Endothelial cell of umbilical vein (primary cell): Measurements from ENCODE around the gene CNNM3. TPM values are rescaled to one million over a fixed set of nuclear protein-coding genes. Genes with fewer than 3 reads are reported as not detected.

Experiments
- BruUV-seq: library from RNA; stranded (reverse); fragments of 400-500 nt; replicated peaks from 2 replicates; lab custom pipeline; 2021; lab: Mats Ljungman, UMichigan
- CTCF ChIA-PET: fragments of 300-600, 350-600 bp; sonication (Branson Sonifier 250); formaldehyde crosslinking; loops from one replicate; lab custom pipeline; 2021; ENCODE audit warnings: antibody characterized with exemption, inconsistent platforms; lab: Charles Lee
- POLR2A ChIA-PET: fragments of 300-600, 350-600 bp; sonication (Branson Sonifier 250); formaldehyde crosslinking; loops from one replicate; lab custom pipeline; 2021; ENCODE audit warnings: antibody characterized with exemption, inconsistent platforms; lab: Charles Lee
- DNase-seq: peaks from one replicate; pipeline ENCODE4 v3.0.0-alpha.2; 2011; ENCODE audit warnings: low read depth, low spot score
- FAIRE-seq: peaks from 2 replicates; lab custom pipeline; 2011; peaks lifted over from hg19 to GRCh38; lab: Jason Lieb, UNC
- H2AFZ ChIP-seq: 2 replicates; pipeline ENCODE4 v1.6.0; 2012; ENCODE audit warnings: low read depth, low read length, control low read depth, inconsistent platforms
- H3K27ac ChIP-seq: 2 replicates; pipeline ENCODE4 v1.5.1; 2011; ENCODE audit warnings: low read depth, mild to moderate bottlenecking, control low read depth, low read length, moderate library complexity; ENCODE audit not compliant: insufficient read depth
- H3K27me3 ChIP-seq, 2 experiments: 2 replicates each; pipeline versions ENCODE4 v1.6.0 to v1.6.1; 2011; ENCODE audit warnings: low read length in 2 of 2, mixed read lengths in 1 of 2; ENCODE audit not compliant: control insufficient read depth in 2 of 2, insufficient read depth in 2 of 2
- H3K36me3 ChIP-seq, 2 experiments: 2 replicates in 1 of 2; 3 replicates in 1 of 2; pipeline ENCODE4 v1.5.1; 2011; ENCODE audit warnings: low read length in 2 of 2, mild to moderate bottlenecking in 1 of 2, moderate library complexity in 1 of 2; ENCODE audit not compliant: control insufficient read depth in 2 of 2, insufficient read depth in 2 of 2; ENCODE audit errors: extremely low read depth in 1 of 2
- H3K4me1 ChIP-seq: 3 replicates; pipeline ENCODE4 v1.5.1; 2011; ENCODE audit warnings: mild to moderate bottlenecking, low read length; ENCODE audit not compliant: control insufficient read depth, insufficient read depth; ENCODE audit errors: extremely low read depth
- H3K4me2 ChIP-seq: 2 replicates; pipeline ENCODE4 v1.6.1; 2011; ENCODE audit warnings: low read length, control low read depth, mixed read lengths; ENCODE audit not compliant: insufficient read depth
- H3K4me3 ChIP-seq, 3 experiments: fragments of 200-600 bp in 1 of 3; sonication (generic), shearing (Covaris generic) in 1 of 3; replicated peaks in 1 of 3; 2 replicates each; pipeline ENCODE4 v1.5.1; 2011 to 2016; ENCODE audit warnings: control low read depth in 3 of 3, low read length in 3 of 3, mild to moderate bottlenecking in 2 of 3, inconsistent platforms in 1 of 3, low read depth in 1 of 3, moderate library complexity in 1 of 3; ENCODE audit not compliant: insufficient read depth in 1 of 3
- H3K79me2 ChIP-seq: 2 replicates; pipeline ENCODE4 v1.6.0; 2012; ENCODE audit warnings: low read length, inconsistent platforms; ENCODE audit not compliant: control insufficient read depth, insufficient read depth
- H3K9ac ChIP-seq: replicated peaks from 2 replicates; pipeline ENCODE3; 2011; ENCODE audit warnings: low read length, control low read depth; ENCODE audit not compliant: insufficient read depth; ENCODE audit errors: extremely low read depth
- H3K9me1 ChIP-seq: replicated peaks from 3 replicates; pipeline ENCODE4 v1.6.0; 2011; ENCODE audit warnings: mild to moderate bottlenecking, low read length; ENCODE audit not compliant: control insufficient read depth, insufficient read depth; ENCODE audit errors: extremely low read depth
- H3K9me3 ChIP-seq: replicated peaks from 2 replicates; pipeline ENCODE4 v1.5.1; 2012; ENCODE audit warnings: low read length, inconsistent platforms; ENCODE audit not compliant: control insufficient read depth, insufficient read depth
- H4K20me1 ChIP-seq: replicated peaks from 2 replicates; pipeline ENCODE3; 2011; ENCODE audit warnings: mild to moderate bottlenecking, low read length; ENCODE audit not compliant: control insufficient read depth, insufficient read depth; ENCODE audit errors: extremely low read depth
- EZH2 ChIP-seq: IDR thresholded peaks from 2 replicates; pipeline ENCODE4 v1.6.1; 2012; ENCODE audit warnings: borderline replicate concordance, low read depth, mild to moderate bottlenecking, moderate library complexity, low read length, inconsistent platforms; ENCODE audit not compliant: severe bottlenecking
- FOS ChIP-seq: IDR thresholded peaks from 2 replicates; pipeline ENCODE4 v1.6.1; 2011; ENCODE audit warnings: mild to moderate bottlenecking, low read length, moderate library complexity, borderline replicate concordance; ENCODE audit not compliant: insufficient read depth
- GATA2 ChIP-seq: IDR thresholded peaks from 2 replicates; pipeline ENCODE4 v1.7.0; 2011; ENCODE audit warnings: low read depth, mild to moderate bottlenecking, moderate library complexity, mixed read lengths, low read length; ENCODE audit not compliant: insufficient read length, insufficient read depth
- JUN ChIP-seq: IDR thresholded peaks from 2 replicates; pipeline ENCODE4 v1.6.1; 2011; ENCODE audit warnings: borderline replicate concordance, low read depth; ENCODE audit not compliant: insufficient read length, insufficient read depth
- MYC ChIP-seq: IDR thresholded peaks from one replicate; pipeline ENCODE4 v1.6.1; 2011; ENCODE audit warnings: mild to moderate bottlenecking, low read depth, low read length
- POLR2A ChIP-seq: IDR thresholded peaks from 2 replicates; pipeline ENCODE4 v1.6.1; 2012; ENCODE audit warnings: low read depth, mild to moderate bottlenecking, control low read depth, low read length
- POLR2AphosphoS5 ChIP-seq: IDR thresholded peaks from 2 replicates; pipeline ENCODE4 v1.6.1; 2012; ENCODE audit warnings: low read depth, mild to moderate bottlenecking, control low read depth, low read length, moderate library complexity; ENCODE audit not compliant: insufficient read depth
- dilution Hi-C: fragments of 300-500 bp; cut with MboI; formaldehyde crosslinking; loops from one replicate; pipeline ENCODE4 v1.15.0; 2019; ENCODE audit warnings: low sequenced_read_pairs; ENCODE audit not compliant: extremely low pct_ligation_motif_present
- intact Hi-C: fragments of 100-400 bp; cut with micrococcal nuclease; formaldehyde crosslinking; loops from one replicate; pipeline ENCODE4 v1.10.0; 2022
- microRNA counts: library from miRNA; unstranded; fragments of <30 nt; microRNA quantifications from one replicate; lab custom pipeline; 2016
- microRNA-seq: library from miRNA; unstranded; fragments of <30 nt; microRNA quantifications from one replicate; pipeline ENCODE4 v1.2.0, GENCODE V29; 2021; ENCODE audit warnings: borderline number of aligned reads, borderline replicate concordance
- polyA plus RNA-seq, 4 experiments: library from polyadenylated mRNA; depleted of rRNA in 3 of 4; stranded (reverse) in 3 of 4; unstranded in 1 of 4; fragments of >200 nt; gene quantifications; 2 replicates each; pipeline versions ENCODE4 v1.2.1 to v1.2.3, GENCODE V29; 2011 to 2012; ENCODE audit warnings: missing spikeins in 1 of 4
- small RNA-seq: library from RNA; depleted of rRNA; stranded (forward); fragments of <200 nt; gene quantifications from one replicate; pipeline ENCODE3, GENCODE V24; 2012; ENCODE audit warnings: low replicate concordance, low read depth; ENCODE audit not compliant: insufficient read depth, insufficient read length
- total RNA-seq: library from RNA; stranded (reverse); gene quantifications from 2 replicates; pipeline ENCODE4 v1.2.3, GENCODE V29; 2021
- TF ChIP-seq, protein P1 (sequence below), 2 donors: IDR thresholded peaks; 1 replicate in 1 of 2; 2 replicates in 1 of 2; pipeline ENCODE4 v1.5.1; 2011; ENCODE audit warnings: low read length in 2 of 2, mild to moderate bottlenecking in 2 of 2, moderate library complexity in 2 of 2, control low read depth in 1 of 2, inconsistent platforms in 1 of 2, low read depth in 1 of 2; ENCODE audit not compliant: insufficient read depth in 1 of 2; ENCODE audit errors: extremely low read depth in 1 of 2
- TF ChIP-seq, protein P2 (sequence below): IDR thresholded peaks from 2 replicates; pipeline ENCODE4 v1.6.1; 2011; ENCODE audit not compliant: insufficient read depth, insufficient read length

CNNM3 gene
- total and polyA plus RNA-seq, 2 donors (not counting 3 experiments of a cell fraction or from before 2014, with no cell fraction given), result 13.0 to 14.9 TPM

DNA sequence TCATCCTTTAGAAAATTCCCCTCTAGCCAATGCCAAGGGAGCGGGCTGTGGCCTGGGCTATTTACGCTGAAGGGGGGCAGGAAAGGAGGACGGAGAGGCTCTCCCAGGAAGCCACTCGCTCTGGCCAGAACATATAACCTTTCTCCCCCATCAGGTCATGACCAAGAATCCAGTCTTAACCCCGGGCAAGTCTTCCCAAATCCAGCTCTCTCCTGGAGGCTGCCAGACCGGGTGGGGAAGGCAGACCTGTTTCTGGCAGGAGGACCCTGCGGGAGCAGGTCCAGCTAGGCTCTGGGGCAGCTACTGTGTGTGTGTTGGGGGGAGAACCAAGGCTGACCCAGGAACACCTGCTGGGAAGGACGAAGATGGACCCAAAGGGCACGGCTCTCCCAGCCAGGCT is 67.2 kb downstream of the CNNM3 start:
- no peaks in the 10 kb centered on the region for H4K20me1 ChIP-seq
- no peak for DNase-seq
- H3K27ac ChIP-seq, result no peak overlapping the region
- no peaks in the 10 kb centered on the region for H3K4me1 ChIP-seq
- H3K36me3 ChIP-seq, result no peaks in the 10 kb centered on the region
- H3K9ac ChIP-seq, result no peak overlapping the region
- CTCF ChIA-PET, result no interaction called here
- BruUV-seq, result no TSS peak
- intact Hi-C loops, result no loop called here
- POLR2A ChIA-PET, result no interaction called here
- no peak overlapping the region for H2AFZ ChIP-seq
- H3K27me3 ChIP-seq, result no peaks in the 10 kb centered on the region
- no peaks in the 10 kb centered on the region for H3K9me1 ChIP-seq
- H3K4me3 ChIP-seq, result no peak overlapping the region
- TF ChIP-seq, protein P1, sequence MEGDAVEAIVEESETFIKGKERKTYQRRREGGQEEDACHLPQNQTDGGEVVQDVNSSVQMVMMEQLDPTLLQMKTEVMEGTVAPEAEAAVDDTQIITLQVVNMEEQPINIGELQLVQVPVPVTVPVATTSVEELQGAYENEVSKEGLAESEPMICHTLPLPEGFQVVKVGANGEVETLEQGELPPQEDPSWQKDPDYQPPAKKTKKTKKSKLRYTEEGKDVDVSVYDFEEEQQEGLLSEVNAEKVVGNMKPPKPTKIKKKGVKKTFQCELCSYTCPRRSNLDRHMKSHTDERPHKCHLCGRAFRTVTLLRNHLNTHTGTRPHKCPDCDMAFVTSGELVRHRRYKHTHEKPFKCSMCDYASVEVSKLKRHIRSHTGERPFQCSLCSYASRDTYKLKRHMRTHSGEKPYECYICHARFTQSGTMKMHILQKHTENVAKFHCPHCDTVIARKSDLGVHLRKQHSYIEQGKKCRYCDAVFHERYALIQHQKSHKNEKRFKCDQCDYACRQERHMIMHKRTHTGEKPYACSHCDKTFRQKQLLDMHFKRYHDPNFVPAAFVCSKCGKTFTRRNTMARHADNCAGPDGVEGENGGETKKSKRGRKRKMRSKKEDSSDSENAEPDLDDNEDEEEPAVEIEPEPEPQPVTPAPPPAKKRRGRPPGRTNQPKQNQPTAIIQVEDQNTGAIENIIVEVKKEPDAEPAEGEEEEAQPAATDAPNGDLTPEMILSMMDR (IDR thresholded peaks at IDR 0.05; ENCODE audit: extremely low read depth in 1 of 2, insufficient read depth in 1 of 2, low read depth in 1 of 2, low read length in 2 of 2), result no peak
- TF ChIP-seq, protein P2, sequence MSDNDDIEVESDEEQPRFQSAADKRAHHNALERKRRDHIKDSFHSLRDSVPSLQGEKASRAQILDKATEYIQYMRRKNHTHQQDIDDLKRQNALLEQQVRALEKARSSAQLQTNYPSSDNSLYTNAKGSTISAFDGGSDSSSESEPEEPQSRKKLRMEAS, result no peak
- TF ChIP-seq GATA2, result no peak
- TF ChIP-seq EZH2, result no peak
- TF ChIP-seq FOS, result no peak
- no peak for TF ChIP-seq POLR2A
- TF ChIP-seq POLR2AphosphoS5, result no peak
- no peak for TF ChIP-seq JUN
- no peak for TF ChIP-seq MYC
- dilution Hi-C loops, result no loop called here
- H3K9me3 ChIP-seq, result no peaks in the 10 kb centered on the region
- FAIRE-seq, result no peak
- H3K79me2 ChIP-seq, result no peaks in the 10 kb centered on the region
- H3K4me2 ChIP-seq, result no peak overlapping the region

MicroRNAs within 50 kb of the gene (microRNA counts, 767-probe panel; counts per million panel counts)
- microRNA hsa-miR-3127-5p (lab: Ali Mortazavi, UCI), result 723 counts per million, percentile 96 among the panel's probes with 10 or more counts

Small RNA genes within 50 kb of the gene (microRNA-seq; reads per million reads assigned to microRNA genes)
- 1.2 reads per million for gene MIR3127

Small RNA genes within 50 kb of the gene (small RNA-seq; reads per million reads assigned to genes)
- gene MIR3127, result not detected

Other genes starting within 250 kb of the CNNM3 start
- gene KANSL3, start 178.0 kb upstream of the CNNM3 start, total RNA-seq, result 36.9 and 37.4 TPM in 2 replicates
- 27.5 and 27.7 TPM in 2 replicates for gene KANSL3, start 178.0 kb upstream of the CNNM3 start, polyA plus RNA-seq
- not detected in 2 replicates for gene FER1L5, start 173.5 kb upstream of the CNNM3 start, total RNA-seq
- not detected in 2 replicates for gene FER1L5, start 173.5 kb upstream of the CNNM3 start, polyA plus RNA-seq
- 15.4 and 18.2 TPM in 2 replicates for gene LMAN2L, start 76.2 kb upstream of the CNNM3 start, total RNA-seq
- gene LMAN2L, start 76.2 kb upstream of the CNNM3 start, polyA plus RNA-seq, result 20.5 and 21.2 TPM in 2 replicates
- gene CNNM4, start 55.4 kb upstream of the CNNM3 start, total RNA-seq, result 5.3 TPM in 2 replicates
- gene CNNM4, start 55.4 kb upstream of the CNNM3 start, polyA plus RNA-seq, result 4.7 and 5.3 TPM in 2 replicates
- gene ANKRD23, start 27.8 kb downstream of the CNNM3 start, total RNA-seq, result 2.4 and 3.6 TPM in 2 replicates
- gene ANKRD23, start 27.8 kb downstream of the CNNM3 start, polyA plus RNA-seq, result 1.5 and 1.7 TPM in 2 replicates
- 12.0 and 14.7 TPM in 2 replicates for gene ANKRD39, start 41.7 kb downstream of the CNNM3 start, total RNA-seq
- 17.9 and 20.4 TPM in 2 replicates for gene ANKRD39, start 41.7 kb downstream of the CNNM3 start, polyA plus RNA-seq
- 13.1 and 17.3 TPM in 2 replicates for gene SEMA4C, start 53.8 kb downstream of the CNNM3 start, total RNA-seq
- gene SEMA4C, start 53.8 kb downstream of the CNNM3 start, polyA plus RNA-seq, result 16.4 and 18.0 TPM in 2 replicates
- not detected in 2 replicates for gene FAM178B, start 170.3 kb downstream of the CNNM3 start, total RNA-seq
- not detected in 2 replicates for gene FAM178B, start 170.3 kb downstream of the CNNM3 start, polyA plus RNA-seq